ENCODE measurements around the gene KCNN4.
"Not testable (repeated sequence)": the region's sequence is repeated elsewhere in the genome, so short reads cannot be mapped to it uniquely, and the experiment has no call there.

The KCNN4 gene

DNA sequence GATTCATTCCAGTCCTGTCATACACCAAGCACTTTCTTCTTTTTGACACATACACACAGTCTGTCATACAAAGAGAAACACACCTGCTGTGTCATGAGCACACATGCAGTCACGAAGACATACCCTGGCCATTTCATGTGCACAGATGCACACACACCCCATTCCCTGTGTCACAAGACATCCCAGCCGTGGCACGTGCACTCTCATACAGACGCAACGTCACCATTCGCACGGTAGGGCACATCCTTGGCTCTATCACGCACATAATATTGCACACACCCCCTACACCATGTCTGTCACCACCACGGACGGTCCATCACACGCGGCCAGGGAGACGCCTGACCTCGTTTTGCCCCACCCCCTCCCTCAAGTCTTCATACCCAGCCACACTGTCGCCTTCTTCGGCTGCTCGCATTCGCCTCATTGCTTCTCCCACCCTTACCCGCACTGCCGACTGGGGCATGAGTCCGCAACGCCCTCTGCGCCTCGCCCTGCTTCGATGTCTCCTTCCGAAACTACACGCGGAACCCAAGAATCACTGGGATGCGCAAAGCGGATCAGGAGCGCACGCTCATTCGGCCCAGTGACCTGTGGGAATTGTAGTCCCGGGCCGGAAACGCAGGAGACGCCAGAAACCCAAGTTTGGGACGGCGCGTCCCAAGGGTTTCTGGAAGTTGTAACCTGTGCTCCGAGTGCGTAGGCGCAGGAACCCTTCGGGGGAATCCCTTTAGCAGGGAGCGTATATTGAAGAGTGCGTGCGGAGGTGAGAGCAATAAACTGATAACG is 39.5 kb upstream of the KCNN4 start:
- TF ChIP-seq, protein P1, sequence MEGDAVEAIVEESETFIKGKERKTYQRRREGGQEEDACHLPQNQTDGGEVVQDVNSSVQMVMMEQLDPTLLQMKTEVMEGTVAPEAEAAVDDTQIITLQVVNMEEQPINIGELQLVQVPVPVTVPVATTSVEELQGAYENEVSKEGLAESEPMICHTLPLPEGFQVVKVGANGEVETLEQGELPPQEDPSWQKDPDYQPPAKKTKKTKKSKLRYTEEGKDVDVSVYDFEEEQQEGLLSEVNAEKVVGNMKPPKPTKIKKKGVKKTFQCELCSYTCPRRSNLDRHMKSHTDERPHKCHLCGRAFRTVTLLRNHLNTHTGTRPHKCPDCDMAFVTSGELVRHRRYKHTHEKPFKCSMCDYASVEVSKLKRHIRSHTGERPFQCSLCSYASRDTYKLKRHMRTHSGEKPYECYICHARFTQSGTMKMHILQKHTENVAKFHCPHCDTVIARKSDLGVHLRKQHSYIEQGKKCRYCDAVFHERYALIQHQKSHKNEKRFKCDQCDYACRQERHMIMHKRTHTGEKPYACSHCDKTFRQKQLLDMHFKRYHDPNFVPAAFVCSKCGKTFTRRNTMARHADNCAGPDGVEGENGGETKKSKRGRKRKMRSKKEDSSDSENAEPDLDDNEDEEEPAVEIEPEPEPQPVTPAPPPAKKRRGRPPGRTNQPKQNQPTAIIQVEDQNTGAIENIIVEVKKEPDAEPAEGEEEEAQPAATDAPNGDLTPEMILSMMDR (IDR thresholded peaks at IDR 0.05) = no peak
- Histone ChIP-seq H2AFZ (peak overlapping the region; percentile 95), H3K79me2 (no peaks in the 10 kb centered on the region), H3K36me3 (ENCODE audit: control insufficient read depth, insufficient read depth, low read length) (no peaks in the 10 kb centered on the region), H3K27ac (no peak overlapping the region), H3K27me3 (ENCODE audit: control insufficient read depth, insufficient read depth, low read length) (no peaks in the 10 kb centered on the region), H3K9ac (no peak overlapping the region), H3K4me1 (peaks cover 4% of the 10 kb centered on the region), H3K4me2 (ENCODE audit: low read length) (peak overlapping the region; percentile 75), H3K4me3 (ENCODE audit: low read depth, low read length) (peak overlapping the region; percentile 56), H3K9me3 (ENCODE audit: control insufficient read depth, low read length) (peaks cover 2% of the 10 kb centered on the region)

DNA sequence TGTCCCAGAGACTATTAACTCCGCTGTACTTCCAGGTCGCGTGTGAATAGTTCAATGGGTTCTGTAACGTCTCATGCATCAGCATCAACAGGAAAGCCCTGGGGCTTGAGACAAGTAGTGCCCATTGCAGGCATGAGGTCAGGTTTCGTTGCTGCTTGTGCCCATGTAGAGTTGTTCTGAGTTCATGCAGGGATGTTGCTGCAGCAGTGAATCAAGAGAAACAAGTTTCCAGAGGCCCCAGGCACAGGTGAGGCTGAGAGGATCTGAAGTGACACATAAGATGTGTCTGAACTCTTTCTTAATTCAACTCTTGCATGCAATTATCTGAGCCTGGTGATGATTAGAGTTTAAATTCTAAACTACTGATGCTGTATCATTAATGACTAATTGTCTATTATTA is 37.7 kb upstream of the KCNN4 start:
- no peaks in the 10 kb centered on the region for H3K27me3 ChIP-seq (ENCODE audit: control insufficient read depth, insufficient read depth, low read length)
- no peak overlapping the region for H3K4me2 ChIP-seq (ENCODE audit: low read length)
- H3K36me3 ChIP-seq (ENCODE audit: control insufficient read depth, insufficient read depth, low read length) = no peaks in the 10 kb centered on the region
- no peak overlapping the region for H3K9ac ChIP-seq
- H3K9me3 ChIP-seq (ENCODE audit: control insufficient read depth, low read length) = peaks cover 2% of the 10 kb centered on the region
- no peak overlapping the region for H3K4me3 ChIP-seq (ENCODE audit: low read depth, low read length)
- H3K4me1 ChIP-seq = peaks cover 4% of the 10 kb centered on the region
- no peak overlapping the region for H3K27ac ChIP-seq
- no peak overlapping the region for H2AFZ ChIP-seq
- no peaks in the 10 kb centered on the region for H3K79me2 ChIP-seq
- TF ChIP-seq, protein P1 (IDR thresholded peaks at IDR 0.05) = no peak

GRCh38 chr19:43817454-43817853 is 36.7 kb upstream of the KCNN4 start:
- H3K79me2 ChIP-seq; H3K4me3 ChIP-seq (ENCODE audit: low read depth, low read length); H3K27me3 ChIP-seq (ENCODE audit: control insufficient read depth, insufficient read depth, low read length); H3K9me3 ChIP-seq (ENCODE audit: control insufficient read depth, low read length); H3K4me1 ChIP-seq; H3K27ac ChIP-seq; H3K9ac ChIP-seq; H3K36me3 ChIP-seq (ENCODE audit: control insufficient read depth, insufficient read depth, low read length); H3K4me2 ChIP-seq (ENCODE audit: low read length); H2AFZ ChIP-seq: not testable (repeated sequence)

DNA sequence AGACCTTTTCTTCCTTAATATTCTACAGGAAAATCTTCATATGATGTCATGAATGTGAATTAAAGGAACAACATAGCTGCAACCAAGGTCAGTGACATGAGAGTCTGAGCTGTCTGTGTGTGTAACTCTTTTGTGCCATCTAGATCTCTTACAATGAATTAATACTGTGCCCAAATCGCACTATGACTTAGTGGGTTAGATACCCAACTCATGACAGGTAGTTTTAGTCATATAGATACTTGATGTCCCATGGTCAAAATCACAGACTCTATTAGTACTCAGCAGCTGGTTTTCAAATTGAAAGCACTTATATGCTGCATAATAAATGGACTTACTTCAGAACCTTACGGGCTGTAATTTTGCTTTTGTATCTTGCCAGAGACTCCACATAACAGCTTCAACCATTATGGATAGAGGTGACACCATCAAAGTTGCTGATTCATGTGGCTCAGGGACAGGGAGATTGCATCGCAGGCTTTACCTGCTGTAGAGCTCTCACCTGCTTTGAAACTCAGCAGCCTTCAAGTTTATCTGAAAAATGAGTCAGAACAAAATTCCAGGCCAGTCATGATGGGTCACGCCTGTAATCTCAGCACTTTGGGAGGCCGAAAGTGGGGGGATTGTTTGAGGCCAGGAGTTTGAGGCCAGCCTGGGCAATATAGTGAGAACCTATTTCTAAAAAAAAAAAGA is 34.0 kb upstream of the KCNN4 start:
- H3K27ac ChIP-seq = no peak overlapping the region
- H3K27me3 ChIP-seq (ENCODE audit: control insufficient read depth, insufficient read depth, low read length) = no peaks in the 10 kb centered on the region
- H3K9me3 ChIP-seq (ENCODE audit: control insufficient read depth, low read length) = no peaks in the 10 kb centered on the region
- no peak overlapping the region for H3K4me2 ChIP-seq (ENCODE audit: low read length)
- no peaks in the 10 kb centered on the region for H3K36me3 ChIP-seq (ENCODE audit: control insufficient read depth, insufficient read depth, low read length)
- H3K4me1 ChIP-seq = no peaks in the 10 kb centered on the region
- TF ChIP-seq, protein P1 (IDR thresholded peaks at IDR 0.05) = no peak
- H2AFZ ChIP-seq = no peak overlapping the region
- H3K79me2 ChIP-seq = no peaks in the 10 kb centered on the region
- no peak overlapping the region for H3K9ac ChIP-seq
- no peak overlapping the region for H3K4me3 ChIP-seq (ENCODE audit: low read depth, low read length)

DNA sequence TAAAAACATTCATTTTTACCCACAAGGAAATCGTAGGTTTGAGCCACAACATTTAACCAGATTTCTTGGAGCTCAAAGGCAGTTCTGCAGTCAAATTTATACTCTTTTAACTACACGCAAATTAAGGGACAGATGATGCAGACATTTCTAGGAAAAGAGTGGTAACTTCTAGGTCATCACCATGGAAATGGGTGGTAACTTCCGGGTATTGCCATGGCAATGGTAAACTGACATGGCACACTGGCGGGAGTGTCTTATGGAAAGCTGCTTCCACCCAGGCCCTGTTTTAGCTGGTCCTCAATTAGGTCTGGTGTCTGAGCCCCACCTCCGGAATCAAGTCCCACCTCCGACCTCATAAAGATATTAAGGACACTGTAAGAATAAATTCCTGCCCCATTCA is 31.9 kb upstream of the KCNN4 start:
- Histone ChIP-seq H3K27ac (no peak overlapping the region), H3K4me1 (no peaks in the 10 kb centered on the region), H3K9me3 (ENCODE audit: control insufficient read depth, low read length) (no peaks in the 10 kb centered on the region), H3K9ac (no peak overlapping the region), H3K36me3 (ENCODE audit: control insufficient read depth, insufficient read depth, low read length) (no peaks in the 10 kb centered on the region), H2AFZ (no peak overlapping the region), H3K79me2 (no peaks in the 10 kb centered on the region), H3K4me3 (ENCODE audit: low read depth, low read length) (no peak overlapping the region), H3K27me3 (ENCODE audit: control insufficient read depth, insufficient read depth, low read length) (no peaks in the 10 kb centered on the region), H3K4me2 (ENCODE audit: low read length) (no peak overlapping the region)
- TF ChIP-seq, protein P1 (IDR thresholded peaks at IDR 0.05) = no peak

All from parathyroid adenoma (tissue), 2 donors.